ENCODE results near the gene PCED1B. TPM values are rescaled to one million over a fixed set of nuclear protein-coding genes. Genes with fewer than 3 reads are reported as not detected.

PCED1B gene
- total RNA-seq, 2 donors from 2014 or later = 0.87 to 46.9 TPM

DNA sequence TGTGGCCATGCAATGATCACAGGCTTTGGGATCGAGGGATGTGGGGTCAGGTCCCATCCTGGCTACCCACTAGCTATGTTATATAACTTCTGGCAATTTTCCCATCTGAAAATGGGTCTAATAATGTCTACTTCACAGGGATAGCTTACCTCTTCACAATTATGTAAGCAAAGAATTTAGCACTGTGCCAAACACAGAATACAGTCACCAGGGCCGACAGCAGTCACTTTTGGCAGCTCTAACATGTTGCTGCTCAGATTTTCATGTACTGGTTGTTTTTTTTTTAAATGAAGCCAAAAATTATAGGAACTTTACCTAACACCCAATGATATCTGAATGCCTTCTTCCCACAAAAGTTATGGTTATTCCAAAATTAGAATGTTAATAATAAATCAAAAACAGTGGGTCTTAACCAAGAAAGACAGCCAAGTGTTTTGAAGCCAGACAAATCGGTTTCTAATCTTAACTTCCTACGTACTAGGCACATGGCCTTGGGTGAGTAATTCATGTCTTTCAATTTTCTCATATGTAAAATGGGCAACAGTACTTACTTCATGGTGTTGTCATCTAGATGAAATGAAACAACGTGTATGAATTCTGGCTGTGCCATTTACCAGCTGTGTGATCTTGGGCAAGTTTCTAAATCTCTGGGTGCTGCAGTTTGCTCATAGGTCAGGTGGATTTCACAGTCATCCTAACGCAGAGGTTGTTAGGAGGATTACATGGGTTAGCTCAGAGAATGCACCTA lies 13.0 kb upstream of the PCED1B start:
- Histone ChIP-seq H3K4me1 (replicated peaks) (no peaks in the 10 kb centered on the region), H3K27me3 (replicated peaks; ENCODE audit: insufficient read depth) (no peaks in the 10 kb centered on the region), H3K36me3 (no peaks in the 10 kb centered on the region), H3K4me3 (no peak overlapping the region), H3K27ac (no peak overlapping the region), H3K9me3 (no peaks in the 10 kb centered on the region)
- TF ChIP-seq POLR2AphosphoS5 (IDR thresholded peaks at IDR 0.05) = no peak
- no peak for TF ChIP-seq CTCF (IDR thresholded peaks at IDR 0.05)
- no peak for TF ChIP-seq POLR2A (IDR thresholded peaks at IDR 0.05)
- intact Hi-C loops (cut with DNase I) = no loop called here
- 58% methylated on average over 6 of the region's 6 CpGs for WGBS
- DNase-seq (ENCODE audit: low spot score) = no peak

GRCh38 chr12:47067176-47067575 lies 12.2 kb upstream of the PCED1B start:
- Histone ChIP-seq H3K9me3 (no peaks in the 10 kb centered on the region), H3K4me1 (replicated peaks) (no peaks in the 10 kb centered on the region), H3K4me3 (no peak overlapping the region), H3K36me3 (no peaks in the 10 kb centered on the region), H3K27ac (no peak overlapping the region), H3K27me3 (replicated peaks; ENCODE audit: insufficient read depth) (no peaks in the 10 kb centered on the region)
- no peak for DNase-seq (ENCODE audit: low spot score)
- no peak for TF ChIP-seq POLR2AphosphoS5 (IDR thresholded peaks at IDR 0.05)
- no peak for TF ChIP-seq CTCF (IDR thresholded peaks at IDR 0.05)
- no peak for TF ChIP-seq POLR2A (IDR thresholded peaks at IDR 0.05)
- intact Hi-C loops (cut with DNase I) = no loop called here
- 91% methylated on average over 1 of the region's 1 CpG for WGBS

DNA sequence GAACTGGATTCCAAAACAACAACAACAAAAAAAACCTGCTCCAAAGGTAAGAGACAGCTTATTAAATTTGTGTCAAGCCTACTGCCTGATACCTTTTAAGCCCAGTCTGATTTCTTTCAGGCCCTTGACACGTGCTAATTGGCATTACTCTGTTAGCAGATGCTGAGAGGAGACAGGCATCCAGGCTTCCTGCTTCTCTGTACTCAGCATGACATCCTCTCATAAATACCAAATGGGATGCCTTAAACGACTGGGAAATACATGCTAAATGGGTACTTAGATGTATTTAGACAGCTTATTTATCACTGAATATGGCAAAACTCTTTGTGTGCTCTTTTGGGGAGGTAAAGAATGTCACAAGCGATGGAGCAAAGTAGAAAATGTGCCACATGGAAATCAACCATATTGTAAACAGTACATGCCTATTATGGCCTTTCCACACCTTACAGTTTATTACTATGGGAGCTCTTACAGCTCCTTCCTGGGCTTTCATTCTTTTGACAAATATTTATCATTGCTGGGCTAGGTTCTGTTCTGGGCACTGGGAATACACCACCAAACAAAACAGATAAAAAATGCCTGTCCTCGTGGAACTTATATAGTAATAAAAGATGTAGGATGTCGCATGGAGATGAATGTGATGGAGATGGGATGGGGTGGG lies 11.5 kb upstream of the PCED1B start:
- no peak overlapping the region for H3K4me3 ChIP-seq
- no peaks in the 10 kb centered on the region for H3K4me1 ChIP-seq (replicated peaks)
- H3K9me3 ChIP-seq = no peaks in the 10 kb centered on the region
- H3K27me3 ChIP-seq (replicated peaks; ENCODE audit: insufficient read depth) = no peaks in the 10 kb centered on the region
- intact Hi-C loops (cut with DNase I) = no loop called here
- no peaks in the 10 kb centered on the region for H3K36me3 ChIP-seq
- DNase-seq (ENCODE audit: low spot score) = no peak
- TF ChIP-seq POLR2A (IDR thresholded peaks at IDR 0.05) (no peak), CTCF (IDR thresholded peaks at IDR 0.05) (no peak), POLR2AphosphoS5 (IDR thresholded peaks at IDR 0.05) (no peak)
- 65% methylated on average over 5 of the region's 5 CpGs for WGBS
- no peak overlapping the region for H3K27ac ChIP-seq

- WGBS = 77% methylated on average over 6 of the region's 6 CpGs
- Histone ChIP-seq H3K36me3 (no peaks in the 10 kb centered on the region), H3K9me3 (no peaks in the 10 kb centered on the region), H3K27ac (no peak overlapping the region), H3K4me3 (no peak overlapping the region), H3K4me1 (replicated peaks) (no peaks in the 10 kb centered on the region), H3K27me3 (replicated peaks; ENCODE audit: insufficient read depth) (no peaks in the 10 kb centered on the region)
- no peak for DNase-seq (ENCODE audit: low spot score)
- TF ChIP-seq POLR2AphosphoS5 (IDR thresholded peaks at IDR 0.05) (no peak), CTCF (IDR thresholded peaks at IDR 0.05) (no peak), POLR2A (IDR thresholded peaks at IDR 0.05) (no peak)
- intact Hi-C loops (cut with DNase I) = no loop called here
Measured at GRCh38 chr12:47068539-47068938, 10.9 kb upstream of the PCED1B start.

DNA sequence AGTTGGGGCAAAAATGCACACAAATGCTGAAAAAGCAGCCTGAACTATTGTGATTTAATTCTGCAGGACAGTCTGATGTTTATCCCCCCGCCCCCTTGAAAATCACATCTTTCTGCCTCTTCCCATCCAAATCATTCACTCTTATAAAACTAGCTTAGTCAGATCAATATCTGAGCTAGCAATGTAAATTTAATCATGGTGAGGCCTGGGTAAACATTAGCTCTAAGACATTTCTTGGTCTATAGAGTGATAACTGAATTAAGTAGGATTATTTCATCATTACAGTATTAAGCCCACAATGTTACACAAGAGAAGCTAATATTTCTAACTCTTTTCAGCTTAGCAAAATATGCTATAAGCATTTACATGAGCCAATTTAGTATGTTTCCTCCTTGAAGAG lies 9.1 kb upstream of the PCED1B start:
- H3K27ac ChIP-seq = no peak overlapping the region
- H3K36me3 ChIP-seq = no peaks in the 10 kb centered on the region
- TF ChIP-seq POLR2AphosphoS5 (IDR thresholded peaks at IDR 0.05) = no peak
- no peak for TF ChIP-seq CTCF (IDR thresholded peaks at IDR 0.05)
- no peak for TF ChIP-seq POLR2A (IDR thresholded peaks at IDR 0.05)
- no peaks in the 10 kb centered on the region for H3K27me3 ChIP-seq (replicated peaks; ENCODE audit: insufficient read depth)
- H3K4me1 ChIP-seq (replicated peaks) = no peaks in the 10 kb centered on the region
- 38% methylated on average over 1 of the region's 1 CpG for WGBS
- no peaks in the 10 kb centered on the region for H3K9me3 ChIP-seq
- DNase-seq (ENCODE audit: low spot score) = no peak
- no peak overlapping the region for H3K4me3 ChIP-seq
- intact Hi-C loops (cut with DNase I) = no loop called here
